ENCODE data around the gene OLIG1.

- TF ChIP-seq POLR2AphosphoS5 (IDR thresholded peaks at IDR 0.05; ENCODE audit: low read depth, low read length) (no peak), FOXM1 (IDR thresholded peaks at IDR 0.05; ENCODE audit: low read depth) (no peak), CTCF (IDR thresholded peaks at IDR 0.05) (no peak), GABPA (IDR thresholded peaks at IDR 0.05; ENCODE audit: low read depth) (no peak), YY1 (IDR thresholded peaks at IDR 0.05; ENCODE audit: low read depth) (no peak), EZH2phosphoT487 (IDR thresholded peaks at IDR 0.05; ENCODE audit: borderline replicate concordance, low read depth) (peak; percentile 21; the same call in 1 of the 2 replicates)
- TF ChIP-seq, protein P1, sequence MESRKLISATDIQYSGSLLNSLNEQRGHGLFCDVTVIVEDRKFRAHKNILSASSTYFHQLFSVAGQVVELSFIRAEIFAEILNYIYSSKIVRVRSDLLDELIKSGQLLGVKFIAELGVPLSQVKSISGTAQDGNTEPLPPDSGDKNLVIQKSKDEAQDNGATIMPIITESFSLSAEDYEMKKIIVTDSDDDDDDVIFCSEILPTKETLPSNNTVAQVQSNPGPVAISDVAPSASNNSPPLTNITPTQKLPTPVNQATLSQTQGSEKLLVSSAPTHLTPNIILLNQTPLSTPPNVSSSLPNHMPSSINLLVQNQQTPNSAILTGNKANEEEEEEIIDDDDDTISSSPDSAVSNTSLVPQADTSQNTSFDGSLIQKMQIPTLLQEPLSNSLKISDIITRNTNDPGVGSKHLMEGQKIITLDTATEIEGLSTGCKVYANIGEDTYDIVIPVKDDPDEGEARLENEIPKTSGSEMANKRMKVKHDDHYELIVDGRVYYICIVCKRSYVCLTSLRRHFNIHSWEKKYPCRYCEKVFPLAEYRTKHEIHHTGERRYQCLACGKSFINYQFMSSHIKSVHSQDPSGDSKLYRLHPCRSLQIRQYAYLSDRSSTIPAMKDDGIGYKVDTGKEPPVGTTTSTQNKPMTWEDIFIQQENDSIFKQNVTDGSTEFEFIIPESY (IDR thresholded peaks at IDR 0.05; ENCODE audit: borderline replicate concordance, low read depth) = no peak
Observed at GRCh38 chr21:33028287-33028670, 41.7 kb upstream of the OLIG1 start.

Data from SK-N-SH (cell line).